Effector CD4-positive, alpha-beta T cell (primary cell): ENCODE data around the gene MYO7B.
"Not testable (repeated sequence)": the region's sequence is repeated elsewhere in the genome, so short reads cannot be mapped to it uniquely, and the experiment has no call there.

ENCODE experiments used
- DNase-seq: peaks from one replicate; pipeline ENCODE4 v3.0.0-alpha.2; 2020

Gene MYO7B

GRCh38 chr2:127552846-127553245, 17.4 kb downstream of the MYO7B start:
- DNase-seq: no peak

DNA sequence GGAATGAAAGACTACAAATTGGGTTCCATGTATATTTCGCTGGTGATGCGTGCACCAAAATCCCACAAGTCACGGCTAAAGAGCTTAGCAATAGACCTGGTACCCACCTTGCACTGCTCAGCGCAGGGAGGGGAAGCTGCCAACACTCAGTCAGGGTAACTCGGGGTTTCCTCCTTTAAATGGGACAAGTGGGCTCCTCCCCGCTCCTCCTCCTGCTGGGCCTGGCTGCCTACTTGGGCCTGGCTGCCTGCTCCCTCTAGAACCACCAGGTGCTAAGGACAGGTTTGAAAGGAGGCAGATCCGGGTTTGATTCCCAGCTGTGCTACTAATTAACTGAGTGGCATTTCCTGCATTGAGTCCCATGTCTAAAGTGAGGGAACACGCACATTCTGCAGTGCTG, 23.4 kb downstream of the MYO7B start:
- DNase-seq: no peak

DNA sequence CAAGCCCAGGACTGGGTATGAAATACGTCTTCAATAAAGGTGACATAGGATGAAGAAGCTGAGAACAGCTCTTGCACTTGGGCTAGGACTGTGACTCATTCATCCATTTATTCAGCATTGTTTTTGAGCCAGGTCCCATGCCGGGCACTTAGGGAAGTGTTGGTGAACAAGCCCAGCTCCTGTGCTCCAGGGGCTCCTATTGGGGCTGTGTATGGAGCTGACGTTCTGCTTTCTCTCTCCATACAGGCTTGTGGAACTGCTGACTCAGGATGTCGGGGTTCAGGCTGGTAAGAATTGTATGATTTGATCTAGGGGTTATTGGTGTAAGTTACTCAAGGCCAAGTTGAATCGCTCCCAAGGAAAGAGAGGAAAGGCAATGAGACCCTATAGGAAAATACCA, 24.0 kb downstream of the MYO7B start:
- DNase-seq: no peak

DNA sequence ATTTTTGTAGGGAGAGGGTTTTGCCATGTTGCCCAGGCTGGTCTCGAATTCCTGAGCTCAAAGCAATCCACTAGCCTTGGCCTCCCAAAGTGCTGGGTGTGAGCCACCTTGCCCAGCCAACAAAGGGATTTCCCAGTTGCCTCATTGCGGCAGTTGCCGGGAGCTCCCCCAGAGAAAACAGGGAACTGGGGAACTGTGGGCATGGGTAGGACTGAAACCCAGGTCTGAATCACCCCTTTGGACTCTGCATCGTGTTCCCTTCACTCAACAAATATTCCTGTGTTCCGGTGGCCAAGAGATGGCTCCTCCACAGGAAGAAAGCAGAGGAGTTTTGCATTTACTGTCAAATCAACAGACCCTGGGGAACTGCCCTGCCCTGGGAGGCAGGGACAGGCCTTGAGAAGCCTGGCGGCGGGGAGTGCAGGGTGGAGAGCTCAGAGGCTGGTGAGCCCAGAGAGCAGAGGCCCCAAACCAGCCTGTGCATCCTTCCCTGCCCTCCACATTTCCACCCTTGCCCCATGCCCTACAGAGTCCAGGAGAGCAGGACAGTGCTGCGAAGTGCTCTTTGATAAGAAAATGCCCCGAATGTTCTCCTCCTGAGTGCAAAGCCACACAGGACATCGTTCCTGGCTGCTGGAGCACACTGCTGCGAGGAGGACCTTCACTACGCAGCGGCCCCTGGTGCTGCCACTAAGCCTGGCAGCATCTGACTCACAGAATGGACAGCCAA, 24.9 kb downstream of the MYO7B start:
- DNase-seq: no peak

DNA sequence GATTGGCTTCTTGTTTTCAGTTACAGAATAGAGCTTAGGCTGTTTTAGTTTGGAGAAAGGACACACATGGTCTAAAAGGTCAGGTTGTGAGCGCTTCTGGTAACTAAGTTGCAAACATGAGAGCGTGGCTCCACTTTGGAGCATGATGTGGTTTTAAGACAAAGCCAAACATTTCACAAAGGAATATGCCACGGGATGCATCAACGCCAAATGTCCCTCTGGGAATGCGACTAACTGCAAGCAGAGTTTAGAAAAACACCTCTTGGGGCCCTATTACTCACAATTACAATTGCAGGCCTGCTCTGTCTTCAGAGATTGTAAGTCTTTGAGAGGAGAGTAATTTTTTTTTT, 25.4 kb downstream of the MYO7B start:
- no peak for DNase-seq

GRCh38 chr2:127561371-127561770, 25.9 kb downstream of the MYO7B start:
- no peak for DNase-seq

DNA sequence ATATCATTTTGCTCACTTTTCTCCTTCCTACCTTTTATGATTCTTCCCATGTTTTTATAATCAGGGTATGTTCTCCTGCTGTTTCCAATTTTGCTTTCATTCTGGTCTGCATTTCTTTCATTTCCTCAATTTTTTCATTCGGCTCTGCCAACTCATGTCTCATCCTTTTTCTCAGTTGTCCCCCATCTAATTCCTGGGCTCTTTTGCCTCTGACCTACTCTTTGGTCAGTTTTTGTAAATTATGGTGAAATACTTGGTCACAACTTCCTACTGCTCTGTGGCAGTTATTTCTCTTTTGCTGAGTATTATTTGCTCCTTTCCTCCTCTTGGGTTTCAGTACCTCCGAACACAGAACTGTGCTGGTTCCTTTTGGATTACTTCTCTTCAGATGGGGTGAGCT, 27.5 kb downstream of the MYO7B start:
- no peak for DNase-seq

DNA sequence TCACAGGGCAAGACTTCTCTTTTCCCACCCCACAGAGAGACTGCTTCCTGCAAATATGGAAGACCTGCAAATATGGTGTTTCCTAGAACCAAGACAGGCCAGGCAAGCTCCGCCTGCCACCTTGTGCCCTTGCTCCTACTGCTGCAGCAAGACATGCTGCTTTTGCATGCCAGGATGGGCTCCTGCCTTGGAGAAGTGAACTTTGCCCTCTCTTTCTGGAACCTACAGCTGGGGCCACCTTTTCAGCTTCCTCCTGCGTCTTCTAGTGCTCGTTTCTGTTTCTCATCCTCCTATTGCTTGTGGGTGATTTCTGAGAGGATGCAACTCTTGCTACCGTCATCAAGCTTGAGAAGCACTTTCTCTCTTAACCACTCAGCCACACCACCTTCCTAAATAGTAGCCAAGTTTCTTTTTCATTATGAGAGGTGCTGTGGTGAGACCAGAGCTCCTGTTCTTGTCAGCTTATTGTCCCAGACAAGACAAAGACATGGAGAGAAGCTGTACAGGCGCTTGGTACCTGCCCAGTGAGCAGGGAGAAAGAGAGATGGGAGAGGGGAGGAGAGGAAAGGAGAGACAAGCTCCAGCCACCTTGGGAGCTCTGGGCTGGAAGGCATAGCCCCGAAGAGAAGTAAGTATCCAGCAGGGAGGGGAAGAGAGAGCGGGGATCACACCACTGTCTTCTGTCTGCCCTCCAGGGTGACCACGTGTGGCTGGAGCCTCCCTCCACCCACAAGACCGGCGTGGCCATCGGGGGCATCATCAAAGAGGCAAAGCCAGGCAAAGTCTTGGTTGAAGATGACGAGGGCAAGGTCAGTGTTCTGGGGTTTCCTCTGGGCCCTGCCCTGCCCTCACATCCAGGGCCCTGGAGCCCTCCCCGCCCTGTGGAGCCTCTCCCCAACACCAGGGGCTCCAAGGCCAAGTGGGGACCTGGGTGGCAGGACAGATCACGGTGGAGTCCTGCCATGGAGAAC, 28.3 kb downstream of the MYO7B start:
- DNase-seq: no peak

- DNase-seq: no peak
Observed at GRCh38 chr2:127564429-127565260, 29.2 kb downstream of the MYO7B start.

DNA sequence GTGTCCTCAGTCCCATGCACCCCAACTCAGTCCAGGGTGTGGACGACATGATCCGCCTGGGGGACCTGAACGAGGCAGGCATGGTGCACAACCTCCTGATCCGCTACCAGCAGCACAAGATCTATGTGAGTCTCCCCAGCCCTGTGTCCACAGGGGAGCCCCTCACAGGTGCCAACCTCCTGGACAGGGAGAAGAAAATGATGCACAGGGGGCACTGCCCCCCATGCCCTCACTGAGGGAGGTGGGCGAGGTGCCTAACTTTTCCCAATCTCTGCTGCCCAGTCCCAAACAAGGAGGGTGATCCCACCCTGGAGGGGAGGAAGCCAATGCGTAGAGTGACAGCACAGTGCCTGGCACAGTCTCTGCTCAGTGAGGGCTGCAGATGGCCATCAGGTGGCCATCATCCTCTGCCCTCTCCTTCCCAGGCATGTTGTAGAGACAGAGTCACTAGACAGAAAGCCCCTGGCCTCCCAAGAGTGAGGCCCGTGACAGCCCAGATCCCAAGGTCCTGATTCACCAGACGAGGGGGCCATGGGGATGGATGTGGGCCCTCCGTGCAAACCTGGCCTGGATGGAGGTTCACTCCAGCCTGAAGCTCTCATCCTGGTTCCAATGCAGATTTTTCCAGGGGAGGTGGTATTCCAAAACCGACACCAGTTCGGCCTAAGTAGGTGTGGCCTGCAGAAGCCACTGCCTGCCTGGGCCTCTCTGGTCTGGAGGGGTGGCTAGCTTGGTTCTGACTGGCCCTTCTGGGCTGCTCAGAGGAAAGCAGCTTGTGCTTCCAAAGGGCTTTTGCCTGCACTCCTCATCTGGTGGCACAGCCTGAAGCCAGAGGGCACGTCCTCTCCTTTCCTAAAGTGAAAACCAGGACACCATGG, 30.0 kb downstream of the MYO7B start:
- no peak for DNase-seq

GRCh38 chr2:127566139-127566417, 30.6 kb downstream of the MYO7B start:
- no peak for DNase-seq

DNA sequence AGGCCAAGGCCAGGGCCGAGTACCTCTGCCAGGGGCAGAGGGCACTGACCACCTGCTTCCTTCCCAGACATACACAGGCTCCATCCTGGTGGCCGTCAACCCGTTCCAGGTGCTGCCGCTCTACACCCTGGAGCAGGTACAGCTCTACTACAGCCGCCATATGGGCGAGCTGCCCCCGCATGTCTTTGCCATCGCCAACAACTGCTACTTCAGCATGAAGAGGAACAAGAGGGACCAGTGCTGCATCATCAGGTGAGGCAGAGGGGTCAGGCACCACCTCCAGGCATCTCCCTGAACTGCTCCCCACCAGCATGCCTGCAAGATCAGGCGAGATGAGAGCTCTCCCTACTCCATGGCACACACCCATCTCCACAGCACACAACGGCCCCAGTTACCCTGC, 31.1 kb downstream of the MYO7B start:
- DNase-seq: no peak

- DNase-seq: no peak
Observed at GRCh38 chr2:127567351-127567854, 31.9 kb downstream of the MYO7B start.

DNA sequence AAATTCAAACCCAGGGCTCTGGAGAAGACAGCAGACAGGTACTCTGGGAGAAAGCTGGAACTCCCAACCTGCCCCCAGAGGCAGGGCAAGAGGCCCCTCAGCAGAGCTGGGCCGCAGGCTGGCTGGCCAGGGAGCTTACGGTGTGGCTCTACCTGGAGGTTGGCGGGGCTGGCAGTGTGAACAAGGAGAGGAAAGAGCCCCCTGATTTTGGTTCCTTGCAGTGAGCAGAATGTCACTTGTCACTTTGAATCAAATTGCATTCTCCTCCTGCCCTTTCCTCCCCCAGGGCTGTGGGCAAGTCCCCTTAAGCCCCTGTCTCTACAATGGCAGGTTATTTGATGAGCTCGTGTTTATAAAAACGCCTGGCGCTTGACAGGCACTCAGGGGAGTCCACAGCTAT, 32.6 kb downstream of the MYO7B start:
- DNase-seq: no peak

DNA sequence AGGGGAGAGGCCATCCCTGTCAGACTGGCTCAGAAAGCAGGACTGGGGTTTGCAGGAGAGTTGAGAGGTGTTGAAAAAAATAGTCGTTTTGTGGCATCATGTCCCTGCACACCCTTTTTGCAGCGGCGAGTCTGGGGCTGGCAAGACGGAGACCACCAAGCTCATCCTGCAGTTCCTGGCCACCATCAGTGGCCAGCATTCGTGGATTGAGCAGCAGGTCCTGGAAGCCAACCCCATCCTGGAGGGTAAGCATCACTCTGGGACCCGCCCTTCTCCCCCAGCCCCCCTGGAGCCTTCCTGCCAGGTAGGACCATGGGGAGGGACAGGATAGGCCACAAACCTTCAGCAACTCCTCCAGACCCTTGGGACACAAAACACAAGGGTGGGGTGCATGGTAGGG, 34.2 kb downstream of the MYO7B start:
- DNase-seq: no peak

GRCh38 chr2:127570282-127571250, 35.1 kb downstream of the MYO7B start:
- DNase-seq: no peak

- not testable (repeated sequence) for DNase-seq
Observed at GRCh38 chr2:127572352-127572751, 36.9 kb downstream of the MYO7B start.

- no peak for DNase-seq
Observed at GRCh38 chr2:127572841-127573240, 37.4 kb downstream of the MYO7B start.

GRCh38 chr2:127573298-127573697, 37.8 kb downstream of the MYO7B start:
- DNase-seq: no peak

DNA sequence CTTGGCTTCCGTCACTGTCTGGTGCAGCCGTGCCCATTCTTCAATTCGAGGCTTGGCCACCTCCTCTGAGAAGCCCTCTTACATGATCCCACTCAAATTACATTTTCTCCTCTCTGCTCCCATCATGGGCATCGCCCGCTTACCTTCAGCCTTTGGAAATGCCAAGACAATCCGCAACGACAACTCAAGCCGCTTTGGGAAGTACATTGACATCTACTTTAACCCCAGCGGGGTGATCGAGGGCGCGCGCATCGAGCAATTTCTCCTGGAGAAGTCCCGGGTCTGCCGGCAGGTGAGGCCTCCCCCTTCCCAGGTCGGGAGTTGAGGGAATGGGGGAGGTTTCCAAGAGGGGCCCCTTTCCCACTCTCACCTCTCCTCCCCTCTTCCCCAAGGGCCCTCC, 38.3 kb downstream of the MYO7B start:
- no peak for DNase-seq

- DNase-seq: no peak
Observed at GRCh38 chr2:127574656-127575055, 39.2 kb downstream of the MYO7B start.
